HL-60/S4 (cell line): ENCODE results near the gene EPB41L2.

Experiments used
- in situ Hi-C: fragments of 300-500 bp; cut with MboI; formaldehyde crosslinking; loops from 2 replicates; pipeline ENCODE4 v1.14.3; 2022; ENCODE audit warnings: low sequenced_read_pairs

Gene EPB41L2

GRCh38 chr6:130847001-130847910, 215.8 kb downstream of the EPB41L2 start:
- in situ Hi-C loops: loop anchor here (25.0 kb wide), 1 partner anchor 810 kb away; no protein-coding TSS in a partner anchor

- in situ Hi-C loops: loop anchor here (25.0 kb wide), 1 partner anchor 809 kb away; no protein-coding TSS in a partner anchor
Observed at GRCh38 chr6:130846501-130846900, 216.5 kb downstream of the EPB41L2 start.

- in situ Hi-C loops: loop anchor here (25.0 kb wide), 1 partner anchor 806 kb away; no protein-coding TSS in a partner anchor
Observed at GRCh38 chr6:130843575-130844320, 219.3 kb downstream of the EPB41L2 start.

- in situ Hi-C loops: loop anchor here (25.0 kb wide), 1 partner anchor 804 kb away; no protein-coding TSS in a partner anchor
Observed at GRCh38 chr6:130841128-130841728, 221.8 kb downstream of the EPB41L2 start.

GRCh38 chr6:130840050-130840449, 223.0 kb downstream of the EPB41L2 start:
- in situ Hi-C loops: loop anchor here (25.0 kb wide), 1 partner anchor 803 kb away; no protein-coding TSS in a partner anchor

GRCh38 chr6:130839379-130839778, 223.7 kb downstream of the EPB41L2 start:
- in situ Hi-C loops: loop anchor here (25.0 kb wide), 1 partner anchor 802 kb away; no protein-coding TSS in a partner anchor

GRCh38 chr6:130838951-130839350, 224.1 kb downstream of the EPB41L2 start:
- in situ Hi-C loops: loop anchor here (25.0 kb wide), 1 partner anchor 802 kb away; no protein-coding TSS in a partner anchor

GRCh38 chr6:130838250-130838860, 224.7 kb downstream of the EPB41L2 start:
- in situ Hi-C loops: loop anchor here (25.0 kb wide), 1 partner anchor 801 kb away; no protein-coding TSS in a partner anchor

- in situ Hi-C loops: loop anchor here (25.0 kb wide), 1 partner anchor 800 kb away; no protein-coding TSS in a partner anchor
Observed at GRCh38 chr6:130837067-130837466, 226.0 kb downstream of the EPB41L2 start.

GRCh38 chr6:130836055-130836640, 226.9 kb downstream of the EPB41L2 start:
- in situ Hi-C loops: loop anchor here (25.0 kb wide), 1 partner anchor 799 kb away; no protein-coding TSS in a partner anchor

- in situ Hi-C loops: loop anchor here (25.0 kb wide), 1 partner anchor 797 kb away; no protein-coding TSS in a partner anchor
Observed at GRCh38 chr6:130834482-130835251, 228.4 kb downstream of the EPB41L2 start.

GRCh38 chr6:130833569-130833968, 229.5 kb downstream of the EPB41L2 start:
- in situ Hi-C loops: loop anchor here (25.0 kb wide), 1 partner anchor 796 kb away; no protein-coding TSS in a partner anchor

GRCh38 chr6:130831607-130832006, 231.4 kb downstream of the EPB41L2 start:
- in situ Hi-C loops: loop anchor here (25.0 kb wide), 1 partner anchor 794 kb away; no protein-coding TSS in a partner anchor

GRCh38 chr6:130829333-130829910, 233.6 kb downstream of the EPB41L2 start:
- in situ Hi-C loops: loop anchor here (25.0 kb wide), 1 partner anchor 792 kb away; no protein-coding TSS in a partner anchor

GRCh38 chr6:130827247-130828149, 235.5 kb downstream of the EPB41L2 start, which contains the start of gene SMLR1:
TSS of gene SMLR1 (plus strand) at chr6:130827406. CDS start at chr6:130827414, 8 bp downstream.
- in situ Hi-C loops: loop anchor here (25.0 kb wide), 1 partner anchor 790 kb away; no protein-coding TSS in a partner anchor

- in situ Hi-C loops: loop anchor here (25.0 kb wide), 1 partner anchor 789 kb away; no protein-coding TSS in a partner anchor
Observed at GRCh38 chr6:130826442-130827246, 236.4 kb downstream of the EPB41L2 start.
